ENCODE data around the gene SLC6A19.
"Not testable (repeated sequence)": the region's sequence is repeated elsewhere in the genome, so short reads cannot be mapped to it uniquely, and the experiment has no call there.

SLC6A19 gene

DNA sequence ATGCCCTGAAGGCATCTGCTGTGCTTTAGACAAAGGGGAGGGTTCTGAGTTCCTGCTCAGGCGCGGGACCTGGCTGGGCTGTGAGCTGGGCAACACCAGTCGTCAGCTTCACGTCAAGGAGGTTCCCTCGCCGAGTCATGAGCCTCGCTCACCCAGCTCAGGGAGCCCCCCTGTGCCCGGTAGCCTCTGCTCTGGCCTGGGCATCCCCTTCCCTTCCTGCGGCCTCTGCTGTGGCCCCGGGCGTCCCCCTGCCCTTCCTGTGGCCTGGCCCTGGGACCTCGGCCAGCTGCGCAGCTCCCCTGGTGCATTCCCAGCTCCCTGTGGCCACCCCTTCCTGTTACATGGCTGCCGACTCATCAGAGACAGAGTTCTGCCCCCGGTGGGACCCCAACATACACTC, 63.6 kb downstream of the SLC6A19 start:
- Histone ChIP-seq H3K9ac (no peak overlapping the region), H2AFZ (ENCODE audit: low read depth) (no peak overlapping the region), H3K27me3 (ENCODE audit: insufficient read depth, low read depth) (no peaks in the 10 kb centered on the region), H3K36me3 (ENCODE audit: insufficient read depth) (no peaks in the 10 kb centered on the region; the same call in 1 of the 2 replicates), H3K79me2 (ENCODE audit: insufficient read depth, low read depth) (no peaks in the 10 kb centered on the region), H3K27ac (no peak overlapping the region), H4K20me1 (ENCODE audit: insufficient read depth) (no peaks in the 10 kb centered on the region), H3K4me3 (IDR thresholded peaks at IDR 0.05; ENCODE audit: insufficient read depth, low read depth, low read length) (no peak overlapping the region), H3K4me2 (no peak overlapping the region), H3K4me1 (ENCODE audit: low read depth, poor library complexity, severe bottlenecking) (peaks cover 23% of the 10 kb centered on the region)
- TF ChIP-seq, protein P1, sequence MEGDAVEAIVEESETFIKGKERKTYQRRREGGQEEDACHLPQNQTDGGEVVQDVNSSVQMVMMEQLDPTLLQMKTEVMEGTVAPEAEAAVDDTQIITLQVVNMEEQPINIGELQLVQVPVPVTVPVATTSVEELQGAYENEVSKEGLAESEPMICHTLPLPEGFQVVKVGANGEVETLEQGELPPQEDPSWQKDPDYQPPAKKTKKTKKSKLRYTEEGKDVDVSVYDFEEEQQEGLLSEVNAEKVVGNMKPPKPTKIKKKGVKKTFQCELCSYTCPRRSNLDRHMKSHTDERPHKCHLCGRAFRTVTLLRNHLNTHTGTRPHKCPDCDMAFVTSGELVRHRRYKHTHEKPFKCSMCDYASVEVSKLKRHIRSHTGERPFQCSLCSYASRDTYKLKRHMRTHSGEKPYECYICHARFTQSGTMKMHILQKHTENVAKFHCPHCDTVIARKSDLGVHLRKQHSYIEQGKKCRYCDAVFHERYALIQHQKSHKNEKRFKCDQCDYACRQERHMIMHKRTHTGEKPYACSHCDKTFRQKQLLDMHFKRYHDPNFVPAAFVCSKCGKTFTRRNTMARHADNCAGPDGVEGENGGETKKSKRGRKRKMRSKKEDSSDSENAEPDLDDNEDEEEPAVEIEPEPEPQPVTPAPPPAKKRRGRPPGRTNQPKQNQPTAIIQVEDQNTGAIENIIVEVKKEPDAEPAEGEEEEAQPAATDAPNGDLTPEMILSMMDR (conservative IDR thresholded peaks at IDR 0.05; ENCODE audit: low read depth, low read length), result no peak

DNA sequence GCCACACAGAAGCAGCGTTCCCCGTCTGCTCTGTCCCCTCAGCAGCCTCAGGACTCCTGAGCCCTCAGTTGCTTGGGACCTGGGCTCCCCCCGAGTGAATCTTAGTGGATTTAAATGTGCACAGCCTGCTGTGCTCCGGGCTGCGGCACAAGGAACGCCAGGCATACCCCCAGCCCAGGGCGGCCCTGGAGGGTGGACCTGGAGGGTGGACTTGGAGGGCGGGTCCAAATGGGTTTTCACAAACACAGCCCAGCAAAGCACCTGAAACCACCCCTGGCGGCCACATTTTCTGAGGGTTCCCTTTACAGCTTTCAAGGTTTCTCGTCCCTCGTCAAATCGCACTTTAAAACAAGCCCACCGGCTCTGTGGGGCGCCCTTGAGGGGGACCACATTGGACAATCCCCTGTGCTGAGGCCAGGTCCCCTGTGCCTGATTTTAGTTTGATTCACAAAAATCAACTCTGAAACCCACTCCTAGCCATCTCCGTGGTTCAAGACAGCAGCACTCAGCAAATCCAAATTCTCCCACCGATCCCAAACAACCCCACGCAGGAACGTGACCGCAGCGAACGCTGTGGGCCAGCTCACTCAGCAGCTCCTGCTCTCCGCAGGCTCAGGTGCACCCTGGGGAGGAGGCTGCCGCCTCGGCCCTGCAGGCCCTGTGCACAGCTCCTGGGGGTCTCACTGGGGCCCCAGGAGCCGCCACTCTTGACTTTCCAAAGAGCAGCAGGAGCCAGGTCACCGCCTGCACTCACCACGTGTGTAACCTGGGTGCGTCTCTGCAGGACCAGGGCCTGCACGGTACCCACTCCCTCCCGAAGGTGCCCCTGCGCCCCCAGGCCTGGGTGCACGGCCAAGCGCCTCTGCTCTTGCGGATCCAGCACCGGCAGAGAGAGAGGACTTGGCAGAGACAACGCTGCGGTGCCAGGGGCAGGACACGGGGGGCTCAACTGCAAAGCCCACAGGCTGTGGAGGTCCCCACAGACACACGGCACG, 64.4 kb downstream of the SLC6A19 start:
- H3K4me2 ChIP-seq, result no peak overlapping the region
- no peaks in the 10 kb centered on the region for H4K20me1 ChIP-seq (ENCODE audit: insufficient read depth)
- no peak overlapping the region for H2AFZ ChIP-seq (ENCODE audit: low read depth)
- H3K27me3 ChIP-seq (ENCODE audit: insufficient read depth, low read depth), result no peaks in the 10 kb centered on the region
- H3K9ac ChIP-seq, result no peak overlapping the region
- H3K27ac ChIP-seq, result no peak overlapping the region
- H3K4me1 ChIP-seq (ENCODE audit: low read depth, poor library complexity, severe bottlenecking), result peaks cover 28% of the 10 kb centered on the region
- no peaks in the 10 kb centered on the region for H3K79me2 ChIP-seq (ENCODE audit: insufficient read depth, low read depth)
- no peaks in the 10 kb centered on the region; the same call in 1 of the 2 replicates for H3K36me3 ChIP-seq (ENCODE audit: insufficient read depth)
- H3K4me3 ChIP-seq (IDR thresholded peaks at IDR 0.05; ENCODE audit: insufficient read depth, low read depth, low read length), result no peak overlapping the region
- TF ChIP-seq, protein P1 (conservative IDR thresholded peaks at IDR 0.05; ENCODE audit: low read depth, low read length), result no peak

DNA sequence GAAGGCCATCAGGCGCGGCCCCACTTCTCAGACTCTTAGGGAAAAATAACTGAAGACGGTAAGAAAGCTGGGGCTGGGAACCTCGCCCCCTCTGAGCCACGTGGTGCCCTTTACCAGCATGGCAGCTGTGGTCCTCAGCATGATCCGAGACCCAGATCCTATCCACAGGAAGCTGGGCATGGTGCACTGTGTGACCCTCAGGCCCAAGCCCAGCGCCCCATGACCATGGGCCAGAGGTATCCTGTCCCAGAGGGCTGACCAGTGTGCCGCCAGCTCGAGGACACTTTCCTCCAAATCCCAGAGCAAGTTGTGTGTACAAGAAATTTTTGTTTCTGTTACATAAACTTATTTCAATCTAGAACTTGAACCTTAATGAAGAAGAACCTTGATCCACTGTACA, 65.4 kb downstream of the SLC6A19 start:
- Histone ChIP-seq H3K4me3 (IDR thresholded peaks at IDR 0.05; ENCODE audit: insufficient read depth, low read depth, low read length) (no peak overlapping the region), H4K20me1 (ENCODE audit: insufficient read depth) (no peaks in the 10 kb centered on the region), H3K4me1 (ENCODE audit: low read depth, poor library complexity, severe bottlenecking) (peaks cover 28% of the 10 kb centered on the region), H3K9ac (no peak overlapping the region), H3K4me2 (no peak overlapping the region), H3K27me3 (ENCODE audit: insufficient read depth, low read depth) (no peaks in the 10 kb centered on the region), H3K36me3 (ENCODE audit: insufficient read depth) (no peaks in the 10 kb centered on the region; the same call in 1 of the 2 replicates), H3K79me2 (ENCODE audit: insufficient read depth, low read depth) (no peaks in the 10 kb centered on the region), H2AFZ (ENCODE audit: low read depth) (no peak overlapping the region), H3K27ac (no peak overlapping the region)
- TF ChIP-seq, protein P1 (conservative IDR thresholded peaks at IDR 0.05; ENCODE audit: low read depth, low read length), result no peak

DNA sequence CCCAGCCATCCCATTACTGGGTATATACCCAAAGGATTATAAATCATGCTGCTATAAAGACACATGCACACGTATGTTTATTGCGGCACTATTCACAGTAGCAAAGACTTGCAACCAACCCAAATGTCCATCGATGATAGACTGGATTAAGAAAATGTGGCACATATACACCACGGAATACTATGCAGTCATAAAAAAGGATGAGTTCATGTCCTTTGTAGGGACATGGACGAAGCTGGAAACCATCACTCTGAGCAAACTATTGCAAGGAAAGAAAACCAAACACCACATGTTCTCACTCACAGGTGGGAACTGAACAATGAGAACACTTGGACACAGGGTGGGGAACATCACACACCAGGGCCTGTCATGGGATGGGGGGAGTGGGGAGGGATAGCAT, 66.1 kb downstream of the SLC6A19 start:
- H3K27ac ChIP-seq; H3K36me3 ChIP-seq (ENCODE audit: insufficient read depth); H4K20me1 ChIP-seq (ENCODE audit: insufficient read depth); H2AFZ ChIP-seq (ENCODE audit: low read depth); H3K27me3 ChIP-seq (ENCODE audit: insufficient read depth, low read depth); H3K4me3 ChIP-seq (IDR thresholded peaks at IDR 0.05; ENCODE audit: insufficient read depth, low read depth, low read length); H3K79me2 ChIP-seq (ENCODE audit: insufficient read depth, low read depth); H3K4me2 ChIP-seq; H3K9ac ChIP-seq: not testable (repeated sequence)
- peaks cover 28% of the 10 kb centered on the region for H3K4me1 ChIP-seq (ENCODE audit: low read depth, poor library complexity, severe bottlenecking)

DNA sequence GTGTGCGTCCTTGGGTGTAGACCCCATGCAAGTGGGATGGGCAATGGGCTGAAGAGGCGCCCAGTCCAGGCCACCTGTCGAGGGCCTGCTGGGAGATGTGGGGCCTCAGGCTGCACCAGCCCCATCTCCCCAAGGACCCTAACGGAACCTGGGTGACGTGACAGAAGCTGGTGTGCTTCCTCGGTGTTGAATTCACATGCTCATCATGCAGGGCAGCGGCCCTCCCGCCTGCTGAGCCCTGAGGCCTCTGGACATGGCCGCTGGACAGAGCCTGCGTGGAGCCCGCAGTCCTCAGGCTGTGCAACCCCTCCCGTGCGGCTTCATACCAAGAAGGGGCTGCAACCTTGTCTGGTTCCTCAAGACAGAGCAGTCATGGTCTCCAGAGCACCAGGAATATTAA, 66.7 kb downstream of the SLC6A19 start:
- Histone ChIP-seq H3K27me3 (ENCODE audit: insufficient read depth, low read depth) (no peaks in the 10 kb centered on the region), H4K20me1 (ENCODE audit: insufficient read depth) (no peaks in the 10 kb centered on the region), H3K4me1 (ENCODE audit: low read depth, poor library complexity, severe bottlenecking) (peaks cover 28% of the 10 kb centered on the region), H3K79me2 (ENCODE audit: insufficient read depth, low read depth) (no peaks in the 10 kb centered on the region), H3K4me3 (IDR thresholded peaks at IDR 0.05; ENCODE audit: insufficient read depth, low read depth, low read length) (no peak overlapping the region), H2AFZ (ENCODE audit: low read depth) (no peak overlapping the region), H3K27ac (peak overlapping the region; percentile 73), H3K36me3 (ENCODE audit: insufficient read depth) (no peaks in the 10 kb centered on the region; the same call in 1 of the 2 replicates), H3K4me2 (peak overlapping the region; percentile 86), H3K9ac (no peak overlapping the region)
- TF ChIP-seq, protein P1 (conservative IDR thresholded peaks at IDR 0.05; ENCODE audit: low read depth, low read length), result no peak

Data from KMS-11 (cell line).